Memory B cell (primary cell): ENCODE results near the gene AVL9.
"Not testable (repeated sequence)": the region's sequence is repeated elsewhere in the genome, so short reads cannot be mapped to it uniquely, and the experiment has no call there.

Experiments used
- ATAC-seq: fragments of 150-1000 bp; cut with Tn5 transposase; 2 replicates; pipeline ENCODE4 v1.10.0; 2021; ENCODE audit warnings: low read depth, mild to moderate bottlenecking, moderate library complexity
- DNase-seq, 2 donors: peaks; one replicate each; pipeline ENCODE4 v3.0.0; 2022; ENCODE audit warnings: low spot score in 2 of 2
- H3K27ac Mint-ChIP-seq: one replicate; pipeline ENCODE4 v1.8.0; 2022; ENCODE audit warnings: mild to moderate bottlenecking, moderate library complexity, mixed read lengths
- H3K27me3 Mint-ChIP-seq: one replicate; pipeline ENCODE4 v1.8.0; 2022; ENCODE audit warnings: mixed read lengths
- H3K36me3 Mint-ChIP-seq: one replicate; pipeline ENCODE4 v1.8.0; 2022; ENCODE audit warnings: mild to moderate bottlenecking, mixed read lengths
- H3K4me1 Mint-ChIP-seq: one replicate; pipeline ENCODE4 v1.8.0; 2022; ENCODE audit warnings: mixed read lengths
- H3K4me3 Mint-ChIP-seq: one replicate; pipeline ENCODE4 v1.8.0; 2022; ENCODE audit warnings: mild to moderate bottlenecking, moderate library complexity, mixed read lengths
- H3K9me3 Mint-ChIP-seq: one replicate; pipeline ENCODE4 v1.8.0; 2022; ENCODE audit warnings: mixed read lengths

AVL9 gene

DNA sequence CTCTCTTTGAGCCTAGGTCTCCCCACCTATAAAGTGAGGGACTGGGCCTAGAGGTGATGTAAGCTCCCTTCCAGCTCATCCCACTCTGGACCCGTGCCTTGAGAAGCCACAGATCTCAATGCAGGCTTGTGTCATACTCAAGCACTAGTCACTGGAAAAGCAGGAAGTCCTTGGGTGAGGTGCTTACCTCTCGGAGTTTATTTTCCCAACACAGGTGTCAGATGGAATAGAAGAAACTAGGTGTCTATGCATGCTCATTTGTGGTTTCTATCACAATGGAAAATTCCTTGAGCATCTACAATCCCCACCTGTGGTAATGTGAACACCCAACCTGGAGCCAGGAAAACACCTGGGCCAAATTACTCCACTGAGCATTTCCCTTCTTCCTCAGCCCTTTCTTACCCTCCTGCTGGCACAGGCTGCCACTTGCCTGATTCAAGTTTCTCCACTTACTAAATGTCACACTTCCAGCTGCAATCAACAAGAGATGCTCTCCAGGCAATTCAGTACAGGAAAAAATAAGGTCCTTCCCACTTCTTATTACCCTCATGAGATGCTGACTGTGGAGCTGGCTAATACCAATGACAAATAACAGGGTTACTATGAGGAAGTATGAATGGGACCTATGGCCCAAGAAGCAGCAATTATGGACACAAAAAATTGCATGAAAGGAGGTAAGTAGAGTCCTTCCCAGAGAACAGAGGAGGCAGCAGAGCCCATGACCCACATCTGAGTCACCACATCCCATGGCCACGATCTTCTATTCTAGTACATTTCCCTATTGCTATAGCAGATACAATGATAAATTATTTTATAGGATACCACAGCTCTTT lies 18.3 kb upstream of the AVL9 start:
- Mint-ChIP-seq H3K27ac (no peak overlapping the region), H3K4me3 (no peak overlapping the region), H3K4me1 (peaks cover 2% of the 10 kb centered on the region), H3K27me3 (no peaks in the 10 kb centered on the region), H3K9me3 (no peaks in the 10 kb centered on the region), H3K36me3 (no peaks in the 10 kb centered on the region)
- ATAC-seq (no peak), DNase-seq (no peak)

DNA sequence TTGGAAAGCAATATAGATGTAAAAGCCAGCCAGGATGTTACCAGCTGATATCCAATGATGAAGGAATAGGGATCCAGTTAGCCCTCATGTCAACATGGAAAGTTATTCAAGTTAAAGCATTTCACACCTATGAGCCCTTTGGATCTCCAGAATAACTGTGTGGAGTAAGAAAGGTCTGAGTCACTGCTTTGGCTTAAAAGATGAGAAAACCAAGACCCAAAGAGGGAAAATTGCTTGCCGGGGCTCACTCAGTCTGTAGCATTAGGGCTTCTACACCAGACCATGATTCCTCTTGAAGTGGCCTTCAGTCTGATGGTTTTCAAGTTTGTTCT lies 17.7 kb upstream of the AVL9 start:
- Mint-ChIP-seq H3K36me3 (no peaks in the 10 kb centered on the region), H3K27ac (no peak overlapping the region)

DNA sequence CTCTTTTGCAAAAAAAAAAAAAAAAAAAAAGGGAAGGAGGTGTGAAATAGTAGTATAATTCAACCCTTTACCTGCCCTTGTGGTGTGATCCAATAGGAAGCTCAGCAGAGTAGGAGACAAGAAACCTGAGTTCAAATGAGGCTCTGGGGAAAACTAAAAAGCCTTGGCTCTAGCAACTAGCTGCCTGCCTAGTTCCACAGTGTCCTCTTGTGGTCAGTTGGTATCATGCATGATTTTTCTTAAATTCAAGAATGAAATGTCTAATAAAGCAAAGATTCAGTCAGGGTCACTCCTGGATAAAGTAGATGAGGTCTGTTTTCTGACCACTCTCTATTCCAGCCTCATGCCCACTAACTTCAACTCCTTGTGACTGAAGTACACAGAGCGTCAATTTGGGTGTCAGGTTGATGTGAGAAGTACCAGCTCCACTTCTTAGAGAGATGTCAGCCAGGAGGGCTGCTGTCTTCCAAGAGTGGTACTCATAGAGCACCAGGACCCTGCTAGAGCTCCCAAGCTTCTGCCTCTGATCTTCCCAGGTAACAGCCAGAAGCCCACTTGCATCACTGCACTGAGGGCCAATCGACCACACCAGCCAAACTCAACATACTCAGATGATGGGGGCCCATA lies 15.6 kb upstream of the AVL9 start:
- H3K27me3 Mint-ChIP-seq: no peaks in the 10 kb centered on the region
- no peaks in the 10 kb centered on the region for H3K9me3 Mint-ChIP-seq
- H3K4me3 Mint-ChIP-seq: no peak overlapping the region
- H3K4me1 Mint-ChIP-seq: no peaks in the 10 kb centered on the region
- H3K36me3 Mint-ChIP-seq: no peaks in the 10 kb centered on the region
- no peak overlapping the region for H3K27ac Mint-ChIP-seq
- ATAC-seq (no peak), DNase-seq (no peak)

More for the DNA sequence above, 17.7 kb upstream of the AVL9 start:
- ATAC-seq (no peak), DNase-seq (no peak)
- no peaks in the 10 kb centered on the region for H3K9me3 Mint-ChIP-seq
- no peak overlapping the region for H3K4me3 Mint-ChIP-seq
- H3K4me1 Mint-ChIP-seq: no peaks in the 10 kb centered on the region
- no peaks in the 10 kb centered on the region for H3K27me3 Mint-ChIP-seq

DNA sequence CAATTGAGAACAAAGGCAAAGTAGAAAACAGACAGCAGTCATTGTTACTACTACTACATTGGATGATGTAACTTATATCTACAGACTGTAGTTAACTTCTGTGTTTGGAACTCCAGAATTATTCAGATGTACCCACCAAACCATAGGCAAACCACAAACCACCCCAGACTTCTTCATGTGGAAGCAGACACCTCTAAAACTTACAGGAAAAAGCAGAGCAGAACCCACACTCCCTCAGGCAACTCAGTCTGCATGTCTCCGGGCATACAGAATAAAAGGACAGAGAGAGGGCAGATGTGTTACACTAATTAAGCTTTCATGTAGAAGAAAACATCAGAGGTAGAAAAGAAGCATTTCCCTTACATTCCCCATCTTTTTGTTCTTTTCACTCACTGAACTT lies 14.1 kb upstream of the AVL9 start:
- H3K4me3 Mint-ChIP-seq: no peak overlapping the region
- no peaks in the 10 kb centered on the region for H3K4me1 Mint-ChIP-seq
- H3K27me3 Mint-ChIP-seq: no peaks in the 10 kb centered on the region
- ATAC-seq (no peak), DNase-seq (no peak)
- no peak overlapping the region for H3K27ac Mint-ChIP-seq
- H3K9me3 Mint-ChIP-seq: no peaks in the 10 kb centered on the region
- peaks cover 4% of the 10 kb centered on the region for H3K36me3 Mint-ChIP-seq

DNA sequence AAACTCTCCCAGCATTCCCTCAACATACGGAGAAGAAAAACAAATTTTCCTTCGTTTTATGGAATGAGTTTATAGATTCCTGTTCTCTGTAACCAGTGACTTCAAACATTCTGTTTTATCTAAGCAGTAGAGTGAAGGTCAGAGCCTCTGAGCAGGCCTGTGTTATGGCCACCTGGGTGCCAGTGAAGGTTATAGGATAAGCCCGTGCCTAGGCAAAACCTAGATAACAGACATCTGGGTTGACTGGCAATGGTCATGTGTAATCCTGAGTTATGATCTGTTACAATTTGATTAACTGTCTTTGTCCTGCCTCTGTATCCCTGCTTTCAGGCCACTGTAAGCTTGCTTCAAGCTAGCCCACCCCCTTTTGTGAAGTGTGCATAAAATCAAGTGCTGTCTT lies 13.4 kb upstream of the AVL9 start:
- DNase-seq: no peak
- Mint-ChIP-seq H3K36me3 (peaks cover 4% of the 10 kb centered on the region), H3K27ac (no peak overlapping the region), H3K4me1 (no peaks in the 10 kb centered on the region), H3K4me3 (no peak overlapping the region), H3K27me3 (no peaks in the 10 kb centered on the region), H3K9me3 (no peaks in the 10 kb centered on the region)
- ATAC-seq: no peak

DNA sequence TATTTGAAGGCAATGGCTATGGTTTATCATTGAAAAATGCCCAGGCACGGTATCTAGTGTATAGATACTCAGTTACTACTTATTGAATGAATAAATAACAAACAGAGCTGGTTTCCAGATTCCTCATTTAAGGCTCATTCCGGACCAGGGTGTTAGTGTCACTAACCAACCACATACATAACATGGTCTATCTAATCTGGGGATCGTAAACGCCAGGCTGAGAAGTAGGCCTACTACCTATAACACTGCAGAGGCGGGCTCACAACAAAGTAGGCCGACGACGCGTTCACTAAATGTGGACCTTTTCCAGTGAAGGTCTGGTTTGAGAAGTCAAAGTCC lies 5.5 kb upstream of the AVL9 start:
- Mint-ChIP-seq H3K27ac (peak overlapping the region; percentile 98), H3K4me1 (peaks cover 13% of the 10 kb centered on the region), H3K36me3 (peaks cover 11% of the 10 kb centered on the region), H3K9me3 (no peaks in the 10 kb centered on the region), H3K4me3 (peak overlapping the region; percentile 98), H3K27me3 (no peaks in the 10 kb centered on the region)
- peak; percentile 14 for ATAC-seq
- no peak for DNase-seq

GRCh38 chr7:32490127-32490796 lies 5.0 kb upstream of the AVL9 start, which contains the start of gene LSM5:
TSS of gene LSM5 (minus strand) at chr7:32490380. CDS start at chr7:32490365, 15 bp downstream.
- Mint-ChIP-seq H3K27me3 (no peaks in the 10 kb centered on the region), H3K4me3 (peak within 1 kb of the TSS; percentile 98), H3K36me3 (peaks cover 10% of the 10 kb centered on the region), H3K4me1 (peaks cover 16% of the 10 kb centered on the region), H3K9me3 (no peaks in the 10 kb centered on the region), H3K27ac (peak within 1 kb of the TSS; percentile 98)
- peak; percentile 82 to 84 for DNase-seq
- ATAC-seq: peak; percentile 78

DNA sequence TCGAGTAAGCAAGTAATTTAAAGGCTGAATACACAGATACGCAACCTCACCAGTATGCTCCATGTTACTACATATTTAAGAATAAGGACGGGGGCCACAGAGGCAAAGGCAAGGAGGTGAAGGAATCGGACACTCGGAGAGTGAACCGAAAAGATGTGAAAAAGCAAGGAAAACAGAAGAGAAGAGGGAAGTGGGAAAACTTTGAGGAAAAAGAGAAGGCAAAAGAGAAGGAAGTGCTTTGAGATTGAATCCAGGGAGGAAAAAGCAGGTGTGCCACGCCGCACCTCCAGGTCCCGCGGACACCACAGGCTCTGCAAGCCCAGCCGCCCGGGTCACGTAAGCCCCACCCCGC lies 367 bp upstream of the AVL9 start:
- H3K9me3 Mint-ChIP-seq: no peaks in the 10 kb centered on the region
- no peaks in the 10 kb centered on the region for H3K27me3 Mint-ChIP-seq
- peaks cover 4% of the 10 kb centered on the region for H3K36me3 Mint-ChIP-seq
- peak overlapping the region; percentile 99 for H3K4me3 Mint-ChIP-seq
- ATAC-seq: no peak
- DNase-seq: no peak
- peaks cover 24% of the 10 kb centered on the region for H3K4me1 Mint-ChIP-seq
- H3K27ac Mint-ChIP-seq: peak overlapping the region; percentile 96

DNA sequence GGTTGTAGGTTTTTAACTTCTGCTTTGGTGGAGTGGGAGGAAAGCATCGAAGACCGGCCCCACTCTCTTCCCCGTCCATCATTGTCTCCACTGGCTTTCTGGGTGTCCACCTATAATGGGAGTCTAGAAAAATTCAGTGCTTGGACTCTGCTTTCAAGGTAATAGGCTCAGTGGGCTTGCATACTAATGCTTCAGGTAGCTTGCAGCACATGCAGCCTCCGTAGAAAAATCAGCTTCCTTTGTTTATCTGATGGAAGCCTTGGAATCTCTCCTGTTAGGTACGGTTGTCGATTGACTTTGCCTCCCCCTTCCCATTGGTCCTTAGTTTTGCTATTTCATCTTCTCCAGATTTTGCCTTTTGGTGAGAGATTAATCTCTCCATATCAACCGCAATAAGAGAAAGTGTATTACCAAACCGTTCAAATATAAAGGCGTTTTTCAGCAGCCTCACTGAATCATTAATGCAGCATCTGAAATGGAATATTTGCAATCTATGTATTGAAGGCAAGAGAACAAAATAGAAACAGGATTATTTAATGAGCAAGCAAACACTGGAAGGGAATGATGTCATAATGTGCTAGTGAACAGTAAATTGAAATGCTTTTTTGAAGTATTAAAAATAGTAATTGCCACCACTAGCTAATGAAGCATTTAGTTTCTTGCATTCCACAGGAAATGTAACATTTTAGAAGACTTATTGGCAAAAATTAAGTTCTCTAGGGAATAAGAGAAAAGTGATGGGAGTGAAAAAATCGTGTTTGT lies 944 bp downstream of the AVL9 start:
- no peak for ATAC-seq
- H3K27ac Mint-ChIP-seq: peak overlapping the region; percentile 96
- H3K4me3 Mint-ChIP-seq: peak overlapping the region; percentile 99
- H3K4me1 Mint-ChIP-seq: peaks cover 25% of the 10 kb centered on the region
- no peaks in the 10 kb centered on the region for H3K27me3 Mint-ChIP-seq
- H3K9me3 Mint-ChIP-seq: no peaks in the 10 kb centered on the region
- DNase-seq: no peak
- peaks cover 11% of the 10 kb centered on the region for H3K36me3 Mint-ChIP-seq

GRCh38 chr7:32499755-32500154 lies 4.5 kb downstream of the AVL9 start:
- peaks cover 33% of the 10 kb centered on the region for H3K4me1 Mint-ChIP-seq
- H3K9me3 Mint-ChIP-seq, H3K4me3 Mint-ChIP-seq, ATAC-seq, DNase-seq, H3K27me3 Mint-ChIP-seq, H3K27ac Mint-ChIP-seq: not testable (repeated sequence)
- H3K36me3 Mint-ChIP-seq: peaks cover 11% of the 10 kb centered on the region

GRCh38 chr7:32500216-32500615 lies 4.9 kb downstream of the AVL9 start:
- H3K27ac Mint-ChIP-seq, DNase-seq, H3K4me3 Mint-ChIP-seq, ATAC-seq, H3K27me3 Mint-ChIP-seq, H3K9me3 Mint-ChIP-seq: not testable (repeated sequence)
- Mint-ChIP-seq H3K4me1 (peaks cover 30% of the 10 kb centered on the region), H3K36me3 (peaks cover 11% of the 10 kb centered on the region)

DNA sequence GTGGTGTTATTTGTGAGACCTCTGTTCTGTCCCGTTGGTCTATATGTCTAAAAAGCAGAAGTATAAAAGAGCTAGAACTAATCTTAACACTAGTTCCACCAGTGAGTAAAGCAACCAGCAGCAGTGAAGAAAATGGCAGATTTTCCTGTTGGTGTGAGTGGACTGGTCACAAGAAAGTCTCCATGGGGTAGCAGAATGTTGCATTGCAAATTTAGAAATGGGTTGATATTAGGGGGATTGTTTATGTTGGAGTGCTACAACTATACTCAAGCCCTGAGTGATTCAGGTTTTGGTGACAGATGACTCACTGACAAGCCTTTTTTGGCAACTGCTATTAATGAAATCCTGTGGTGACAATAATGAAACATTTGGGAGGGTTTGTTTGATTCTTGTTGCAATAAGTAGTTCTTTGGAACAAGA lies 5.6 kb downstream of the AVL9 start:
- peak; percentile 44 for ATAC-seq

DNA sequence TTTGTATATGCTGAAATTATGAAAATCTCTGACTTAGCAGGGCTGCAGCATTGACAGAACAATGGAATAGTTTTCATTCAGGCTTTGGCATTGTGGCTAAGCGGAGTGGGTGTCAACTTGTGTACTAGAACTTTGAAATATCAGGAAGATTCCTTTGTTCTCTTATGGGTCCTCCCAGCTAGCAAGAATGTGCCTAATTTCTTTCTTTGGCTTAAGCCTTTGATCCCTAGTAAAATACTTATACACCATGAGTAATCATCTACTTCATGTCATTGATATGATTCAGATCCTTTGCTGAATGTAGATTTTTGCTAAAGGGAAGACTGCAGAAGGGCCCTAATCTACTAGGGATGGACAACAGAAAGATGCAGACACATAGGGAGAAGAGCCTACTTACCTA lies 6.2 kb downstream of the AVL9 start:
- Mint-ChIP-seq H3K27me3 (no peaks in the 10 kb centered on the region), H3K4me1 (peaks cover 23% of the 10 kb centered on the region), H3K4me3 (no peak overlapping the region), H3K36me3 (peaks cover 11% of the 10 kb centered on the region), H3K27ac (no peak overlapping the region), H3K9me3 (no peaks in the 10 kb centered on the region)
- ATAC-seq (no peak), DNase-seq (no peak)

More for the DNA sequence above, 5.6 kb downstream of the AVL9 start:
- no peaks in the 10 kb centered on the region for H3K9me3 Mint-ChIP-seq
- no peak overlapping the region for H3K27ac Mint-ChIP-seq
- H3K27me3 Mint-ChIP-seq: no peaks in the 10 kb centered on the region
- H3K36me3 Mint-ChIP-seq: peaks cover 11% of the 10 kb centered on the region
- no peak for DNase-seq
- peaks cover 29% of the 10 kb centered on the region for H3K4me1 Mint-ChIP-seq
- H3K4me3 Mint-ChIP-seq: peak overlapping the region; percentile 43

GRCh38 chr7:32502728-32503127 lies 7.4 kb downstream of the AVL9 start:
- H3K4me3 Mint-ChIP-seq: no peak overlapping the region
- ATAC-seq (no peak), DNase-seq (no peak)
- H3K27ac Mint-ChIP-seq: no peak overlapping the region
- H3K36me3 Mint-ChIP-seq: peaks cover 14% of the 10 kb centered on the region
- no peaks in the 10 kb centered on the region for H3K9me3 Mint-ChIP-seq
- peaks cover 26% of the 10 kb centered on the region for H3K4me1 Mint-ChIP-seq
- H3K27me3 Mint-ChIP-seq: no peaks in the 10 kb centered on the region
